Immature natural killer cell (primary cell): ENCODE measurements around the gene PIAS1. TPM values are rescaled to one million over a fixed set of nuclear protein-coding genes. Genes with fewer than 3 reads are reported as not detected.
"Not testable (repeated sequence)": the region's sequence is repeated elsewhere in the genome, so short reads cannot be mapped to it uniquely, and the experiment has no call there.

Experiments used
- DNase-seq, 3 donors: peaks; one replicate each; pipeline ENCODE4 v3.0.0; 2022; ENCODE audit warnings: mixed read lengths in 1 of 3
- H3K27ac Mint-ChIP-seq, 6 donors: one replicate each; pipeline ENCODE4 v1.8.0; 2020; ENCODE audit warnings: mixed read lengths in 6 of 6, mild to moderate bottlenecking in 5 of 6, inconsistent platforms in 4 of 6, moderate library complexity in 3 of 6
- H3K27me3 Mint-ChIP-seq, 3 donors: one replicate each; pipeline ENCODE4 v1.8.0; 2020 to 2021; ENCODE audit warnings: low read depth in 3 of 3, mild to moderate bottlenecking in 3 of 3, mixed read lengths in 3 of 3, moderate library complexity in 3 of 3, inconsistent platforms in 1 of 3
- H3K36me3 Mint-ChIP-seq, 3 donors: one replicate each; pipeline ENCODE4 v1.8.0; 2020; ENCODE audit warnings: mixed read lengths in 3 of 3, inconsistent platforms in 2 of 3, mild to moderate bottlenecking in 2 of 3
- H3K4me1 Mint-ChIP-seq, 2 donors: one replicate each; pipeline ENCODE4 v1.8.0; 2020; ENCODE audit warnings: inconsistent platforms in 2 of 2, mild to moderate bottlenecking in 2 of 2, mixed read lengths in 2 of 2, moderate library complexity in 1 of 2
- H3K4me3 Mint-ChIP-seq, 5 donors: one replicate each; pipeline ENCODE4 v1.8.0; 2020; ENCODE audit warnings: mild to moderate bottlenecking in 5 of 5, mixed read lengths in 5 of 5, inconsistent platforms in 3 of 5, moderate library complexity in 3 of 5
- H3K9me3 Mint-ChIP-seq, 6 donors: one replicate each; pipeline ENCODE4 v1.8.0; 2020; ENCODE audit warnings: mild to moderate bottlenecking in 6 of 6, mixed read lengths in 6 of 6, inconsistent platforms in 4 of 6, moderate library complexity in 3 of 6
- polyA plus RNA-seq, 3 donors: library from polyadenylated mRNA; unstranded; fragments of 300-500 nt; fragmentation: Illumina TruSeq; gene quantifications; one replicate each; pipeline ENCODE4 v1.2.3, GENCODE V29; 2021

The PIAS1 gene
- polyA plus RNA-seq, 3 donors from 2014 or later, result 84.1 to 138 (median 112) TPM

- not testable (repeated sequence) for DNase-seq, H3K27me3 Mint-ChIP-seq, H3K27ac Mint-ChIP-seq, H3K4me3 Mint-ChIP-seq, H3K9me3 Mint-ChIP-seq, H3K4me1 Mint-ChIP-seq, H3K36me3 Mint-ChIP-seq
Measured at GRCh38 chr15:68221530-68222431, 167.7 kb downstream of the PIAS1 start.

- not testable (repeated sequence) for H3K27me3 Mint-ChIP-seq, H3K36me3 Mint-ChIP-seq, DNase-seq, H3K27ac Mint-ChIP-seq, H3K9me3 Mint-ChIP-seq, H3K4me3 Mint-ChIP-seq
- H3K4me1 Mint-ChIP-seq, result peaks cover 9 to 11% of the 10 kb centered on the region in 2 donors
Measured at GRCh38 chr15:68222432-68222743, 168.3 kb downstream of the PIAS1 start.

GRCh38 chr15:68223171-68223570, 169.1 kb downstream of the PIAS1 start:
- Mint-ChIP-seq H3K9me3 (no peaks in the 10 kb centered on the region), H3K27ac (peak overlapping the region in 1 of 6 donors; percentile 26), H3K4me1 (peaks cover 15 to 18% of the 10 kb centered on the region in 2 donors), H3K36me3 (peaks cover 0 to 3% (median 0%) of the 10 kb centered on the region in 3 donors), H3K27me3 (peaks cover 0 to 2% (median 0%) of the 10 kb centered on the region in 3 donors), H3K4me3 (no peak overlapping the region)
- no peak for DNase-seq

- H3K36me3 Mint-ChIP-seq, result no peaks in the 10 kb centered on the region
- peaks cover 23 to 26% of the 10 kb centered on the region in 2 donors for H3K4me1 Mint-ChIP-seq
- H3K27me3 Mint-ChIP-seq, result peaks cover 0 to 2% (median 0%) of the 10 kb centered on the region in 3 donors
- H3K9me3 Mint-ChIP-seq, result no peaks in the 10 kb centered on the region
- no peak for DNase-seq
- H3K4me3 Mint-ChIP-seq, result no peak overlapping the region
- no peak overlapping the region for H3K27ac Mint-ChIP-seq
Measured at GRCh38 chr15:68224108-68224507, 170.0 kb downstream of the PIAS1 start.

GRCh38 chr15:68224546-68225250, 170.6 kb downstream of the PIAS1 start:
- Mint-ChIP-seq H3K9me3 (no peaks in the 10 kb centered on the region), H3K4me3 (no peak overlapping the region), H3K27ac (no peak overlapping the region), H3K27me3 (peaks cover 0 to 2% (median 0%) of the 10 kb centered on the region in 3 donors), H3K4me1 (peaks cover 23 to 27% of the 10 kb centered on the region in 2 donors), H3K36me3 (no peaks in the 10 kb centered on the region)
- DNase-seq, result no peak

GRCh38 chr15:68225442-68225841, 171.3 kb downstream of the PIAS1 start:
- peak overlapping the region in 1 of 6 donors; percentile 5 for H3K27ac Mint-ChIP-seq
- not testable (repeated sequence) for H3K9me3 Mint-ChIP-seq, H3K4me3 Mint-ChIP-seq

GRCh38 chr15:68227643-68228142, 173.6 kb downstream of the PIAS1 start:
- Mint-ChIP-seq H3K9me3 (no peaks in the 10 kb centered on the region), H3K4me1 (peaks cover 32 to 33% of the 10 kb centered on the region in 2 donors), H3K4me3 (peak overlapping the region; percentile 85 to 95 (median 88)), H3K36me3 (no peaks in the 10 kb centered on the region), H3K27me3 (peaks cover 4 to 8% (median 7%) of the 10 kb centered on the region in 3 donors), H3K27ac (peak overlapping the region in 1 of 6 donors; percentile 39)
- no peak for DNase-seq

More at GRCh38 chr15:68225442-68225841, 171.3 kb downstream of the PIAS1 start:
- DNase-seq, H3K36me3 Mint-ChIP-seq, H3K27me3 Mint-ChIP-seq: not testable (repeated sequence)
- H3K4me1 Mint-ChIP-seq, result peaks cover 29 to 33% of the 10 kb centered on the region in 2 donors

- Mint-ChIP-seq H3K27me3 (peaks cover 4 to 8% (median 7%) of the 10 kb centered on the region in 3 donors), H3K4me3 (peak overlapping the region; percentile 85 to 95 (median 88)), H3K27ac (peak overlapping the region; percentile 14 to 81 (median 74)), H3K9me3 (no peaks in the 10 kb centered on the region), H3K4me1 (peaks cover 32 to 33% of the 10 kb centered on the region in 2 donors), H3K36me3 (no peaks in the 10 kb centered on the region)
- DNase-seq, result no peak
Measured at GRCh38 chr15:68228143-68228970, 174.2 kb downstream of the PIAS1 start.

GRCh38 chr15:68228971-68229385, 174.9 kb downstream of the PIAS1 start:
- H3K4me1 Mint-ChIP-seq, result peaks cover 32 to 33% of the 10 kb centered on the region in 2 donors
- peak overlapping the region; percentile 14 to 81 (median 74) for H3K27ac Mint-ChIP-seq
- no peaks in the 10 kb centered on the region for H3K36me3 Mint-ChIP-seq
- H3K27me3 Mint-ChIP-seq, result peaks cover 4 to 9% (median 8%) of the 10 kb centered on the region in 3 donors
- peak overlapping the region; percentile 85 to 95 (median 88) for H3K4me3 Mint-ChIP-seq
- H3K9me3 Mint-ChIP-seq, result no peaks in the 10 kb centered on the region
- no peak for DNase-seq

- no peaks in the 10 kb centered on the region for H3K36me3 Mint-ChIP-seq
- no peaks in the 10 kb centered on the region for H3K9me3 Mint-ChIP-seq
- H3K4me3 Mint-ChIP-seq, result peak within 1 kb of the TSS; percentile 90 to 95 (median 94)
- peaks cover 6 to 9% (median 8%) of the 10 kb centered on the region in 3 donors for H3K27me3 Mint-ChIP-seq
- peak; percentile 80 to 85 (median 83) for DNase-seq
- peak within 1 kb of the TSS; percentile 29 to 92 (median 82) for H3K27ac Mint-ChIP-seq
- peaks cover 31 to 32% of the 10 kb centered on the region in 2 donors for H3K4me1 Mint-ChIP-seq
Measured at GRCh38 chr15:68229386-68230156, 175.5 kb downstream of the PIAS1 start, which contains the start of gene CLN6. Gene CLN6 (minus strand): TSS chr15:68229728. CDS start chr15:68229584, 144 bp downstream.

GRCh38 chr15:68230157-68231100, 176.3 kb downstream of the PIAS1 start:
- peaks cover 24% of the 10 kb centered on the region in 2 donors for H3K4me1 Mint-ChIP-seq
- H3K27ac Mint-ChIP-seq, result peak overlapping the region; percentile 29 to 92 (median 82)
- no peak for DNase-seq
- H3K4me3 Mint-ChIP-seq, result peak overlapping the region; percentile 90 to 95 (median 94)
- H3K36me3 Mint-ChIP-seq, result no peaks in the 10 kb centered on the region
- H3K27me3 Mint-ChIP-seq, result peaks cover 8 to 12% (median 10%) of the 10 kb centered on the region in 3 donors
- no peaks in the 10 kb centered on the region for H3K9me3 Mint-ChIP-seq
